Jurkat, Clone E6-1 (cell line): ENCODE measurements around the gene PEG3. TPM values are rescaled to one million over a fixed set of nuclear protein-coding genes. Genes with fewer than 3 reads are reported as not detected.
"Not testable (repeated sequence)": the region's sequence is repeated elsewhere in the genome, so short reads cannot be mapped to it uniquely, and the experiment has no call there.

Experiments
- DNase-seq: peaks from one replicate; pipeline ENCODE4 v3.0.0-alpha.2; 2011; ENCODE audit warnings: low read depth, low spot score
- H3K4me3 ChIP-seq: 2 replicates; pipeline ENCODE4 v1.5.1; 2011; ENCODE audit warnings: mild to moderate bottlenecking, low read length, control low read depth, moderate library complexity
- polyA plus RNA-seq: library from polyadenylated mRNA; unstranded; fragments of >200 nt; gene quantifications from one replicate; pipeline ENCODE4 v1.2.1, GENCODE V29; 2012; ENCODE audit warnings: missing spikeins; ENCODE audit not compliant: insufficient read length, insufficient read depth

PEG3 gene
- not detected for polyA plus RNA-seq

GRCh38 chr19:56840451-56841192, at the start of gene PEG3, which contains the start of gene ZIM2:
PEG3 (minus strand) TSS chr19:56840726; CDS start chr19:56824655, 16,071 bp downstream.
ZIM2 (minus strand) TSS chr19:56840726; CDS start chr19:56824277, 16,449 bp downstream.
- no peak within 1 kb of the TSS for H3K4me3 ChIP-seq
- DNase-seq: no peak

- no peak for DNase-seq
- H3K4me3 ChIP-seq: no peak overlapping the region
These were observed 44.9 kb upstream of the PEG3 start for GRCh38 chr19:56885173-56885985.

DNA sequence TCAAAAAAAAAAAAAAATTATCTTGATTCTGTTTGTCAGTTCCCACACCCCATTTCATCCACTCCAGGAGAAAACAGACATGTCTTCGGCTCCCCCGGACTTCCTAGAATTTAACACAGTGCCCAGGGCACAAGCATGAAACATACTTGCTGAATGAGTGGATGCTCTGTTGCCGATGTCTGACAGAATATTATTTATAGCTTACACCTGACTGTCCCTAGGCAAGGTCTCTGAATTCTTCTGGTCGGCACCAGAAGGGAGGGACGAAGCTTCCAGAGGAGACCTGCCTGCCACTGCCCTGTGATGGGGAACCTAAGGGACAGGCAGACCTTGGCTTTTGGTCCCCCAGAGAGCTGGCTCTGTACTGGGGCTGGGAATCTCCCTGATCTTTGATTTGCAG, 43.9 kb upstream of the PEG3 start:
- H3K4me3 ChIP-seq: no peak overlapping the region
- no peak for DNase-seq

DNA sequence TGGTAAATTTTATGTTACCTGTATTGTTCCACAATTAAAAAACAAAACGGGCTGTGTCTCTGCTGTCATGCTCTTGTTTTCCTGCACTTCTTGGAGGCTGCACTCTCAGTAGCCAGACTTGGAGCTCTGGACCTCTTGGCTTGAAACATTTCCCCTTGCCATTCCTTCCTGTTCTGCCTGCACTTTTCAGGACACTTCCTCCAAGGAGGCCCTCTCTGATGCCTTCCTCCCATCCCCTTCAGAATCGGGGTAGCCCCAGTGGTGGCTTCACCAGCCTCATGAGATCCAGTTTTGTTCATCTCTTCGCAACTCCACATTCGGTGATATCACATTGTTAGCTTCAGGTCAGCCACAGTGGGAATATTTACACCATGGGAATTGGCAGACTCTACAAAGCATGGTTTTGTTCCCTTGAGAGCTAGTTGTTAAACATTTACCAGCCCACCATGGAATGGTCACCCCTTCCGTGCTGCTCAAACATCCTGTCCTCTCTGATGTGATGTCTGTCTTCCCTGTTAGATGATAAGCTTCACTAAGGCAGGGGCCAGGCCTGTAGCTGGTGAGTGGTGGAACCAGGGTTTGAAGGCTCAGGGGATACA, 40.2 kb upstream of the PEG3 start:
- no peak overlapping the region for H3K4me3 ChIP-seq
- DNase-seq: no peak

DNA sequence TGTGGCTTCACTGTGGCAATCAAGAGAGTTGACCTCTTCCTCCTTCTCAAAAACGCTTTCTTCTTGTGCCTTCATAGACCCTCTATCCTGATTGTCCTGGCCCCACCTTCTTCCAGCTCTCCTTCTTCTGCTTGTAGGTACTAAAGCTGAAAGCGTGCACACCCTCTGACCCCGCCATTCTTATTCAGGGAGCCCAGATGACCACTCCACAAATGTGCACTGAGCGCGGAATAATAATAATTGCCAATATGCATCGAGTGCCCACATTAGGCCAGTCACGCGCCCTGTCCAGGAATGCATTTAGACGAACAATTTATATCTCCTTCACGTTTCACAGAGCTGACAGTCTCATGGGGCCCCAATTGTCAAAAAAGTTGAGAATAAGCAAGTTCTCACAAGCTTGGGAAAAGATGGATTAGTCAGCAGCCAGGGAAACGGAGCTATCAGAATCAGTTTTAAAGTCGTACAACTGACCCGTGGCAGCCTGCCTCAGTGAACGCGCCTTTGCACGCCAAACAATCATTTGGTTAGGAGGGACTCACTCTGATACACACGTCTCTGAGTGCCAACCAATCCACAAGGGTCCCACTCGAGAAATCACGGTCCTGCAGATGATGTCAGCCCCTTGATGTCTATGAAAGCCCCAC, 36.7 kb upstream of the PEG3 start:
- no peak overlapping the region for H3K4me3 ChIP-seq

DNA sequence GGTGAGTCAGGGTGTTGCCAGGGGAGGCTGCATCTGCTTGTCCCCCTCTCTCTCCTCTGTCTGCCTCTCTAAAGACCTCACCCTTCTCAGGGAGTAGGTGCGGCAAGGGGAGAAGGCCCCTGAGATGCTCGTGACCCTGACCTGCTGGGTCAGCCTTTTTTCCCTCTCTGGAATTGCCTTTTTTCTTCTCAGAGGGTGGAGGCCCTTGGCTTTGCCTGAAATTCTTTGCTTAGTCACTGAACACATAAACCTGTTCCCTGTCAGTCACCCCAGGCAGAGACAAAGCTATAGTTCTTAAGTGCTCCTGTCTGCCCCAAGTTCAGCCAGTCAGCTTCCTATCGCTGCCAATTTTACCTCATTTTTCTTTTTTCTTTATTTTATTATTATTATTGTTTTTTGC, 35.2 kb upstream of the PEG3 start:
- no peak overlapping the region for H3K4me3 ChIP-seq
- no peak for DNase-seq

More for the DNA sequence above, 36.7 kb upstream of the PEG3 start:
- no peak for DNase-seq

DNA sequence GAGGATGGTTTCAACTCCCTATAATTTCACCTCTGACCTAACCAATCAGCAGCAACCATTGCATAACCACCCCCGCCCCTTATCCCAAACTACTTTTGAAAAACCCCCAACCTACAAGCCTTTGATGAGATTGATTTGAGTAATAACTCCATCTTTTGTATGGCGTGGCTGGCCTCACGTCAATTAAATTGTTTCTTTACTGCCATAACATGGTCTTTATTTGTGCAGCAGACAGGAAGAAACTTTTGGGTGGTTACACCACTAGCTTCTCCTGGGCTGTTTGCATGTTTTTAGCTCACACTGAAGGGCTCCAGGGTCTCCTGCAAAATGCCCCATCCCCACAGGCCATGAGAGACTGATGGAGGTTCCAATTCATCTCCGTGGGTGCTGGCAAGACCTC, 34.0 kb upstream of the PEG3 start:
- DNase-seq: no peak

DNA sequence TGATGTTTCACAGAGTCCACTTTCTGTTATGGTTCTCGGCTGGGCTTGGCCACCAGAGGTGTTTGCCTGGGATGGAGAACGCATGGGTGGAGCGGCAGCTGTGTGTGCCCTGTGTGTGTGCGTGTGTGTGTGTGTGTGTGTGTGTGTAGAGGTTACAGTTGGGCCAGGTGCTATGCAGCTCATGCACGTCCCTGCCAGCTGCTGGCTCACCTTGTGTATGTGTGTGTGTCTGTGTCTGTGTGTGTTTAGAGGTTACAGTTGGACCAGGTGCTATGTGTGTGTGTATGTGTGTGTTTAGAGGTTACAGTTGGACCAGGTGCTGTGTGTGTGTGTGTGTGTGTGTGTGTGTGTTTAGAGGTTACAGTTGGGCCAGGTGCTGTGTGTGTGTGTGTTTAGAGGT, 33.0 kb upstream of the PEG3 start:
- DNase-seq: no peak
- no peak overlapping the region for H3K4me3 ChIP-seq

More for the DNA sequence above, 34.0 kb upstream of the PEG3 start:
- no peak overlapping the region for H3K4me3 ChIP-seq

DNA sequence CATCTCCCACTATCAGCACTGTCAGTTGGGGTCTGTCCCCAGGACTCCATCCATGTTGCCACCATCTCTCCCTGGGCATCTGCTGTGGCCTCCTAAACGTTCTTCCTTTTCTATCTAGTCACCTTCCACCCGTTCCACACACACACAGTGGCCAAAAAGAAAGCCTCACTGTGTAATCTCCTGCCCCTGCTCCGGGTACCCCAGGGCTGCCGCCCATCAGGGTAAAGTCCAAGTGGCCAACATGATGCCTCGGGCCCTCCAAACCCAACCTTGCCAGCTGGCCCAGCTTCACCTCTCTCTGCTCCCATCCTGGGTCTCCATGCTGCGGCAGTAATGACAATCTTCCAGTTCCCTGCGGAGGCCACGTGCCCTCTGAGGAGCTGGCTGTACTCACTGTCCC, 29.4 kb upstream of the PEG3 start:
- DNase-seq: no peak
- H3K4me3 ChIP-seq: no peak overlapping the region

- H3K4me3 ChIP-seq: no peak overlapping the region
These were observed 27.9 kb upstream of the PEG3 start for GRCh38 chr19:56868446-56868845.

DNA sequence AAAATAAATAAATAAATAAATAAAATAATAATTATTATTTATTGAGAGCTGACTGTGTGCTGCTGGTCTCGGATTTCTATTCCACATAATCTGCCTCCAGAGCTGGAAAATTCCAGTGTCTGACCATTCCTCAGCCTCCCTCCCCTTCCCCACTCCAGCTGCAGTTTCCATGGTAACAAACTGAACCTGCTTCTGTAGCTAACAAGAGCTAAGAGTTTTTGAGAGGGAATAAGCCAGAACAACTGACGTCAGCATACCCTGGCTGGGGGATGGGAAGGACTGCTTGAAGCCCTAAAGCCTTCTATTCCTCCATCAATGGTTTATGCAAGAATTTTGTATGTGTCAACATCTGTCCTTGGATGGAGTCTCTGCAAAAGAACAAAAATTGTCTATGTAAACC, 26.0 kb upstream of the PEG3 start:
- no peak for DNase-seq
- no peak overlapping the region for H3K4me3 ChIP-seq

More at GRCh38 chr19:56868446-56868845, 27.9 kb upstream of the PEG3 start:
- no peak for DNase-seq

DNA sequence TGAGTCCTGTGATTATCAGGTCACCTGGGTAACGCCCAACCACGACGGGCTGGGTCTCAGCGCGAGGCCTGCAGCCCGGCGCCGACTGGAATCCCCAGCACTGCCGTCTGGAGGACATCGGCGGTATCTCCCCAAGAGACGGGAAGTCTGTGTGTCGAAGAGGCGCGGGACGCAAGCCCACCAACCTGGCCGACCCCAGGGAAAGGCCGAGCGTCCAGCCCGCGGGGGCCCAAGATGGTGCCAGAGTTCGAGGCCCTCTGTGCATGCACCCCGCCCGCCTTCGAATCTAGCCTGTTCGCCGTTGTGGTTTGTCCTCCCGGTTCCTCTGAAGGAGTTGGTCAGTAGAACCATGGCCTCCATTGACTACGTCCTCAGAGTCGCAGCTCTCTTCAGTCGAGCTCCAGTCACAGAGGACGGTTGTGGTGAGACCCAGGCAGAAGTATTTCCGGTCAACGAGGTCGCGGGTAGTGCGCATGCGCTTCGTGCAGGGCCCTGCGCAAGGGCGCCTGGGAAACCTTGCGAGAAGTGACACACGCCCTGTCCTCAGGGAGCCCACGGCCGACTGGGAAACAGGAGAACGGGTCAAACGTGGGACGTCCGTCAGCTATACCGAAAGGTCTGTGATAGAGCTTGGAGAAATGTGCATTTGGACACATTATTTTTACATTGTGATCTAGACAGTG, 24.1 kb upstream of the PEG3 start:
- no peak overlapping the region for H3K4me3 ChIP-seq
- no peak for DNase-seq

DNA sequence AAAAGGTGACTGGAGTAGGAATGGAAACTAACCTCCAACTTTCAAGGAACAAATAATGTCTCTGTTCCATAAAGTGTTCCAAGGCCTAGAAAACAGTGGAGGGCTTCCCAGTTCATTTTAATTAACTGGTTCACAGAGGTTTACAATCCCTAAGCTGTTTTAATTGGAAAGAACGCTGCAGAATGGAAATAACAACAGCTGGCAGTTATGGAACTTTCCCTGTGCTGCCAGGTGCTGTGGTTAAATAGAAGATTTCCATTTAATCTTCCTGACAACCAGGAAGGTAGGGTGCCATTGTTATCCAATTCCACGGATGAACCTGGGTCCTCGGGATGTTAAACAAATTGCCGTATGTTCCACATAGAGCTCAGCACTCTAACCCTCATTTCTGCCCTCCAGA, 22.2 kb upstream of the PEG3 start:
- DNase-seq: no peak

DNA sequence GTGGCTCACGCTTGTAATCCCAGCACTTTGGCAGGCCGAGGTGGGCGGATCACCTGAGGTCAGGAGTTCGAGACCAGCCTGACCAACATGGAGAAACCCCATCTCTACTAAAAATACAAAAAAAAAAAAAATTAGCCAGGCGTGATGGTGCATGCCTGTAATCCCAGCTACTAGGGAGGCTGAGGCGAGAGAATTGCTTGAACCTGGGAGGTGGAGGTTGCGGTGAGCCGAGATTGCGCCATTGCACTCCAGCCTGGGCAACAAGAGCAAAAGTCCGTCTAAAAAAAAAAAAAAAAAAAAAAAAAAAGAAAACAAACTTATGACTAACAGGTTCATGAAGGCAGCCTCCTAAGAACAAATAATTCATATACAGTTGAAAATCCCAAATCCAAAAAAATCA, 19.9 kb upstream of the PEG3 start:
- not testable (repeated sequence) for DNase-seq, H3K4me3 ChIP-seq

More for the DNA sequence above, 22.2 kb upstream of the PEG3 start:
- H3K4me3 ChIP-seq: no peak overlapping the region

DNA sequence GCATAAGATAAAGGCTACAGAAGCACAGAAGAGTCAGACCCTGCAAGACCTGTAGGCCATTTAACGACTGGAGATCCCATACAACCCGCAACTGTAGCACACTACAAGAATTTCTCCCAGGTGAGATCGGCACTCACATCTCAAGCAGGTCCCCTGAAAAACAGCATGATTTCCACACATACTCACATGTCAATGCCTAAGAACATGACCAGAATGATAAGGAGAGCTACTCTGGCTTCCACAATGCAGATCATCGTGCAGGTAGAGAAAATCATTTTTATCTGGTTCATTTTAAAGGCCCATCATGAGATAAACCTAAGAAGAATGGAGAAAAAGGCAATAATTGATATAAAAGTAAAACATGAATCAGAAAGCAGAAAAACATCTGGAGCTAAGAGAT, 17.5 kb upstream of the PEG3 start:
- DNase-seq: no peak
- no peak overlapping the region for H3K4me3 ChIP-seq

DNA sequence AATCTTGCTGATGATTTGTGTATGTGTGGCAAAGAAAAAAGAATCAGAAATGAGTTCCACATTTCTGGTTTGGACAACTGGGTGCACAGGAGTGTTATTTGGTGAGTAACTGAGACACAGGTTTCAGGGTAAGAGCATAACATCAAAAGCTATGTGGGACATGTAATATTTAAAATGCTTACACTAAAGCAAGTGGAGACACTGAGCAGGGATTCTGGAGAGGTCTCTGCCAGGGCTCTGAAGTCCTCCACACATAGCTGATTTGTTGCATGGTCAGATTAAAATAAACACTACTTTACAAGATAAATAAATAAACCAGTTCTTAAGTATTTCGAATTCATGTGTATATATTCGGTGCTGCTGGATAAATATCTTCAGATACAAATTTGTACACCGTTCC, 16.3 kb upstream of the PEG3 start:
- DNase-seq: no peak
- no peak overlapping the region for H3K4me3 ChIP-seq

DNA sequence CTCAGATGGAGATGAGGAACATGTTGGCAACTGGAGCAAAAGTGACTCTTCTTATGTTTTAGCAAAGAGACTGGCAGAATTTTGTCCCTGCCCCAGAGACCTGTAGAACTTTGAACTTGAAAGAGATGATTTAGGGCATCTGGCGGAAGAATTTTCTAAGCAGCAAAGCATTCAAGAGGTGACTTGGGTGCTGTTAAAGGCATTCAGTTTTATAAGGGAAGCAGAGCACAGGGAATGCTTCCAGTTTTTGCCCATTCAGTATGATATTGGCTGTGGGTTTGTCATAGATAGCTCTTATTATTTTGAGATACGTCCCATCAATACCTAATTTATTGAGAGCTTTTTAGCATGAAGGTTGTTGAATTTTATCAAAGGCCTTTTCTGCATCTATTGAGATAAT, 11.8 kb upstream of the PEG3 start:
- not testable (repeated sequence) for H3K4me3 ChIP-seq, DNase-seq

DNA sequence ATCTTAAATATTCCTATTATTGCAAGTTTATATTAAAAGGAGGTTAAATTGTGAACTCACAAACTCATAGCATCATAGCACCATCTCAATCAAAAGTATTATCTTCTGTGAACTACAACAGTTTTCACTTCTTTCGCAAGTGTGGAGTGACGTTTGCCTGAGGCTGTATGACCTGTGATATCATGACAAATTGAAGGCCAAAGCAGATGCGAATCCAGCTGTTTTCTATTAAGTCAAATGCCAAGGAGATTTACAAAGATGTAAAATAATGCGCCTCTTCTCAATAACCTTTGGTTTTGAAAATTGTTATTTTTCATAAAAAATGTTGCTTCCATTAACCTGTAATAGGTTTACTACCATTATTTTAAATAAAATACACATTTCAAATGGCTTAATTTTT, 7.6 kb upstream of the PEG3 start:
- no peak overlapping the region for H3K4me3 ChIP-seq
- DNase-seq: no peak

- no peak for DNase-seq
- H3K4me3 ChIP-seq: no peak overlapping the region
These were observed 1.9 kb upstream of the PEG3 start for GRCh38 chr19:56842412-56842811.
